ENCODE measurements around the gene ACTN4. TPM values are rescaled to one million over a fixed set of nuclear protein-coding genes. Genes with fewer than 3 reads are reported as not detected.

ACTN4 gene
- total and polyA plus RNA-seq, 10 of the 15 experiments (the other 5 are each of a cell fraction or from before 2014, with no cell fraction given) = 2.4 to 293 (median 72.5) TPM

- TF ChIP-seq, protein P1, sequence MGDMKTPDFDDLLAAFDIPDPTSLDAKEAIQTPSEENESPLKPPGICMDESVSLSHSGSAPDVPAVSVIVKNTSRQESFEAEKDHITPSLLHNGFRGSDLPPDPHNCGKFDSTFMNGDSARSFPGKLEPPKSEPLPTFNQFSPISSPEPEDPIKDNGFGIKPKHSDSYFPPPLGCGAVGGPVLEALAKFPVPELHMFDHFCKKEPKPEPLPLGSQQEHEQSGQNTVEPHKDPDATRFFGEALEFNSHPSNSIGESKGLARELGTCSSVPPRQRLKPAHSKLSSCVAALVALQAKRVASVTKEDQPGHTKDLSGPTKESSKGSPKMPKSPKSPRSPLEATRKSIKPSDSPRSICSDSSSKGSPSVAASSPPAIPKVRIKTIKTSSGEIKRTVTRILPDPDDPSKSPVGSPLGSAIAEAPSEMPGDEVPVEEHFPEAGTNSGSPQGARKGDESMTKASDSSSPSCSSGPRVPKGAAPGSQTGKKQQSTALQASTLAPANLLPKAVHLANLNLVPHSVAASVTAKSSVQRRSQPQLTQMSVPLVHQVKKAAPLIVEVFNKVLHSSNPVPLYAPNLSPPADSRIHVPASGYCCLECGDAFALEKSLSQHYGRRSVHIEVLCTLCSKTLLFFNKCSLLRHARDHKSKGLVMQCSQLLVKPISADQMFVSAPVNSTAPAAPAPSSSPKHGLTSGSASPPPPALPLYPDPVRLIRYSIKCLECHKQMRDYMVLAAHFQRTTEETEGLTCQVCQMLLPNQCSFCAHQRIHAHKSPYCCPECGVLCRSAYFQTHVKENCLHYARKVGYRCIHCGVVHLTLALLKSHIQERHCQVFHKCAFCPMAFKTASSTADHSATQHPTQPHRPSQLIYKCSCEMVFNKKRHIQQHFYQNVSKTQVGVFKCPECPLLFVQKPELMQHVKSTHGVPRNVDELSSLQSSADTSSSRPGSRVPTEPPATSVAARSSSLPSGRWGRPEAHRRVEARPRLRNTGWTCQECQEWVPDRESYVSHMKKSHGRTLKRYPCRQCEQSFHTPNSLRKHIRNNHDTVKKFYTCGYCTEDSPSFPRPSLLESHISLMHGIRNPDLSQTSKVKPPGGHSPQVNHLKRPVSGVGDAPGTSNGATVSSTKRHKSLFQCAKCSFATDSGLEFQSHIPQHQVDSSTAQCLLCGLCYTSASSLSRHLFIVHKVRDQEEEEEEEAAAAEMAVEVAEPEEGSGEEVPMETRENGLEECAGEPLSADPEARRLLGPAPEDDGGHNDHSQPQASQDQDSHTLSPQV (IDR thresholded peaks at IDR 0.05) = no peak
- TF ChIP-seq, protein P2, sequence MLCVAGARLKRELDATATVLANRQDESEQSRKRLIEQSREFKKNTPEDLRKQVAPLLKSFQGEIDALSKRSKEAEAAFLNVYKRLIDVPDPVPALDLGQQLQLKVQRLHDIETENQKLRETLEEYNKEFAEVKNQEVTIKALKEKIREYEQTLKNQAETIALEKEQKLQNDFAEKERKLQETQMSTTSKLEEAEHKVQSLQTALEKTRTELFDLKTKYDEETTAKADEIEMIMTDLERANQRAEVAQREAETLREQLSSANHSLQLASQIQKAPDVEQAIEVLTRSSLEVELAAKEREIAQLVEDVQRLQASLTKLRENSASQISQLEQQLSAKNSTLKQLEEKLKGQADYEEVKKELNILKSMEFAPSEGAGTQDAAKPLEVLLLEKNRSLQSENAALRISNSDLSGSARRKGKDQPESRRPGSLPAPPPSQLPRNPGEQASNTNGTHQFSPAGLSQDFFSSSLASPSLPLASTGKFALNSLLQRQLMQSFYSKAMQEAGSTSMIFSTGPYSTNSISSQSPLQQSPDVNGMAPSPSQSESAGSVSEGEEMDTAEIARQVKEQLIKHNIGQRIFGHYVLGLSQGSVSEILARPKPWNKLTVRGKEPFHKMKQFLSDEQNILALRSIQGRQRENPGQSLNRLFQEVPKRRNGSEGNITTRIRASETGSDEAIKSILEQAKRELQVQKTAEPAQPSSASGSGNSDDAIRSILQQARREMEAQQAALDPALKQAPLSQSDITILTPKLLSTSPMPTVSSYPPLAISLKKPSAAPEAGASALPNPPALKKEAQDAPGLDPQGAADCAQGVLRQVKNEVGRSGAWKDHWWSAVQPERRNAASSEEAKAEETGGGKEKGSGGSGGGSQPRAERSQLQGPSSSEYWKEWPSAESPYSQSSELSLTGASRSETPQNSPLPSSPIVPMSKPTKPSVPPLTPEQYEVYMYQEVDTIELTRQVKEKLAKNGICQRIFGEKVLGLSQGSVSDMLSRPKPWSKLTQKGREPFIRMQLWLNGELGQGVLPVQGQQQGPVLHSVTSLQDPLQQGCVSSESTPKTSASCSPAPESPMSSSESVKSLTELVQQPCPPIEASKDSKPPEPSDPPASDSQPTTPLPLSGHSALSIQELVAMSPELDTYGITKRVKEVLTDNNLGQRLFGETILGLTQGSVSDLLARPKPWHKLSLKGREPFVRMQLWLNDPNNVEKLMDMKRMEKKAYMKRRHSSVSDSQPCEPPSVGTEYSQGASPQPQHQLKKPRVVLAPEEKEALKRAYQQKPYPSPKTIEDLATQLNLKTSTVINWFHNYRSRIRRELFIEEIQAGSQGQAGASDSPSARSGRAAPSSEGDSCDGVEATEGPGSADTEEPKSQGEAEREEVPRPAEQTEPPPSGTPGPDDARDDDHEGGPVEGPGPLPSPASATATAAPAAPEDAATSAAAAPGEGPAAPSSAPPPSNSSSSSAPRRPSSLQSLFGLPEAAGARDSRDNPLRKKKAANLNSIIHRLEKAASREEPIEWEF (IDR thresholded peaks at IDR 0.05; ENCODE audit: insufficient replicate concordance, low read depth, low read length) = no peak
- TF ChIP-seq SMAD5 (IDR thresholded peaks at IDR 0.05; ENCODE audit: low read depth) = no peak
- no peak for TF ChIP-seq ZNF217 (IDR thresholded peaks at IDR 0.05)
- TF ChIP-seq BCLAF1 (IDR thresholded peaks at IDR 0.05) = no peak
Measured at GRCh38 chr19:38733241-38733492, 85.7 kb downstream of the ACTN4 start (continued).

All from GM12878 (cell line).